Spleen (tissue), 11 donors: ENCODE results near the gene MACROD2. TPM values are rescaled to one million over a fixed set of nuclear protein-coding genes. Genes with fewer than 3 reads are reported as not detected.

ENCODE experiments used
- DNase-seq: peaks from one replicate; pipeline ENCODE4 v3.0.0-alpha.2; 2020
- H3K27ac ChIP-seq, 8 donors: fragments of 200-600 bp; sonication (generic) in 7 of 8; 1 replicate in 4 of 8; 2 replicates in 4 of 8; pipeline versions ENCODE4 v1.5.0 to v1.8.0; 2016 to 2021; ENCODE audit warnings: inconsistent platforms in 4 of 8, mild to moderate bottlenecking in 4 of 8, moderate library complexity in 1 of 8
- H3K27me3 ChIP-seq, 7 donors: fragments of 200-600 bp; sonication (generic) in 6 of 7; replicated peaks in 1 of 7; 1 replicate in 4 of 7; 2 replicates in 3 of 7; pipeline versions ENCODE4 v1.5.0 to v1.8.0; 2016 to 2021; ENCODE audit warnings: inconsistent platforms in 3 of 7, mild to moderate bottlenecking in 1 of 7
- H3K36me3 ChIP-seq, 6 donors: fragments of 200-600 bp; sonication (generic) in 5 of 6; 1 replicate in 4 of 6; 2 replicates in 2 of 6; pipeline versions ENCODE4 v1.5.0 to v1.8.0; 2016 to 2021; ENCODE audit warnings: inconsistent platforms in 2 of 6
- H3K4me1 ChIP-seq, 6 donors: fragments of 200-600 bp; sonication (generic) in 5 of 6; 1 replicate in 3 of 6; 2 replicates in 3 of 6; pipeline versions ENCODE4 v1.5.0 to v1.8.0; 2016 to 2021; ENCODE audit warnings: inconsistent platforms in 3 of 6
- H3K4me3 ChIP-seq, 8 donors: fragments of 200-600 bp; sonication (generic) in 7 of 8; 1 replicate in 4 of 8; 2 replicates in 4 of 8; pipeline versions ENCODE4 v1.5.0 to v1.8.0; 2016 to 2021; ENCODE audit warnings: inconsistent platforms in 4 of 8, mild to moderate bottlenecking in 4 of 8, moderate library complexity in 2 of 8
- H3K9me3 ChIP-seq, 8 donors: fragments of 200-600 bp; sonication (generic) in 7 of 8; 1 replicate in 4 of 8; 2 replicates in 4 of 8; pipeline versions ENCODE4 v1.5.0 to v1.8.0; 2016 to 2021; ENCODE audit warnings: inconsistent platforms in 4 of 8
- POLR2A ChIP-seq, 3 donors: fragments of 450-650 bp; IDR thresholded peaks; one replicate each; pipeline ENCODE4 v1.5.1; 2017; ENCODE audit warnings: antibody characterized with exemption in 3 of 3, mild to moderate bottlenecking in 1 of 3
- POLR2AphosphoS5 ChIP-seq, 3 donors: sonication (generic); formaldehyde crosslinking; IDR thresholded peaks; one replicate each; pipeline ENCODE4 v1.5.1; 2017; ENCODE audit warnings: antibody characterized with exemption in 3 of 3
- WGBS, 5 donors: extraction: QIAGEN DNeasy Blood & Tissue Kit in 3 of 5; methylation state at CpG; one replicate each; pipeline versions ENCODE4 v1.1.5 to v1.1.7; 2013 to 2018; 5-methylcytosine and 5-hydroxymethylcytosine counted together
- intact Hi-C: fragments of 100-400 bp; cut with DNase I; formaldehyde crosslinking; loops from one replicate; pipeline ENCODE4 v1.15.0; 2023; ENCODE audit warnings: low total_unique reads
- polyA plus RNA-seq, 3 donors: library from polyadenylated mRNA; stranded (reverse); fragments of 200-250 nt; gene quantifications; one replicate each; pipeline ENCODE4 v1.2.1, GENCODE V29; 2013
- total RNA-seq, 7 donors: library from RNA; depleted of rRNA in 3 of 7; stranded (reverse); fragments of >200 nt in 3 of 7; fragmentation: NEBNext Ultra II Directional in 4 of 7; extraction: Animal tissue kit (Norgen Biotek cat#: 25700) in 4 of 7; gene quantifications; one replicate each; pipeline versions ENCODE4 v1.1.0 to v1.2.1, GENCODE V29; 2016 to 2021
- TF ChIP-seq, protein P1 (sequence below), 11 experiments: fragments of 200-600 bp in 7 of 11; fragments of 450-650 bp in 4 of 11; sonication (generic) in 4 of 11; IDR thresholded peaks in 8 of 11; conservative IDR thresholded peaks in 3 of 11; 1 replicate in 7 of 11; 2 replicates in 4 of 11; pipeline versions ENCODE4 v1.4.0 to v1.8.0; 2016 to 2021; ENCODE audit warnings: antibody characterized with exemption in 11 of 11, inconsistent platforms in 4 of 11, mild to moderate bottlenecking in 1 of 11
- donor health status: healthy with polysubstance abuse.
- donor health status: DM: no; HTN: no; CAD: no; lungs with moderate emphysema.
- donor health status: DM: no; HTN: no; CAD: no.
- donor health status: Bipolar disorder and iron deficiency.
- donor health status: healthy.
- donor health status: DM: no; HTN: no; CAD: no.
- donor health status: DM: yes; HTN: yes; CAD: no.

The MACROD2 gene
- total and polyA plus RNA-seq, 10 donors: 1.5 to 4.7 (median 3.4) TPM

- Histone ChIP-seq H3K36me3 (no peaks in the 10 kb centered on the region), H3K27ac (no peak overlapping the region), H3K9me3 (no peaks in the 10 kb centered on the region), H3K4me3 (no peak overlapping the region), H3K4me1 (no peaks in the 10 kb centered on the region), H3K27me3 (no peaks in the 10 kb centered on the region)
- 33 to 76% (median 70%) methylated on average over 1 of the region's 1 CpG for WGBS, 5 donors
- intact Hi-C loops: no loop called here
- DNase-seq: no peak
- no peak for TF ChIP-seq POLR2AphosphoS5 (IDR thresholded peaks at IDR 0.05)
- TF ChIP-seq, protein P1, sequence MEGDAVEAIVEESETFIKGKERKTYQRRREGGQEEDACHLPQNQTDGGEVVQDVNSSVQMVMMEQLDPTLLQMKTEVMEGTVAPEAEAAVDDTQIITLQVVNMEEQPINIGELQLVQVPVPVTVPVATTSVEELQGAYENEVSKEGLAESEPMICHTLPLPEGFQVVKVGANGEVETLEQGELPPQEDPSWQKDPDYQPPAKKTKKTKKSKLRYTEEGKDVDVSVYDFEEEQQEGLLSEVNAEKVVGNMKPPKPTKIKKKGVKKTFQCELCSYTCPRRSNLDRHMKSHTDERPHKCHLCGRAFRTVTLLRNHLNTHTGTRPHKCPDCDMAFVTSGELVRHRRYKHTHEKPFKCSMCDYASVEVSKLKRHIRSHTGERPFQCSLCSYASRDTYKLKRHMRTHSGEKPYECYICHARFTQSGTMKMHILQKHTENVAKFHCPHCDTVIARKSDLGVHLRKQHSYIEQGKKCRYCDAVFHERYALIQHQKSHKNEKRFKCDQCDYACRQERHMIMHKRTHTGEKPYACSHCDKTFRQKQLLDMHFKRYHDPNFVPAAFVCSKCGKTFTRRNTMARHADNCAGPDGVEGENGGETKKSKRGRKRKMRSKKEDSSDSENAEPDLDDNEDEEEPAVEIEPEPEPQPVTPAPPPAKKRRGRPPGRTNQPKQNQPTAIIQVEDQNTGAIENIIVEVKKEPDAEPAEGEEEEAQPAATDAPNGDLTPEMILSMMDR (IDR thresholded peaks at IDR 0.05 in 8 of 11, conservative IDR thresholded peaks at IDR 0.05 in 3 of 11): no peak
- TF ChIP-seq POLR2A (IDR thresholded peaks at IDR 0.05): no peak
Measured at GRCh38 chr20:14612391-14612790, 617.1 kb downstream of the MACROD2 start.

DNA sequence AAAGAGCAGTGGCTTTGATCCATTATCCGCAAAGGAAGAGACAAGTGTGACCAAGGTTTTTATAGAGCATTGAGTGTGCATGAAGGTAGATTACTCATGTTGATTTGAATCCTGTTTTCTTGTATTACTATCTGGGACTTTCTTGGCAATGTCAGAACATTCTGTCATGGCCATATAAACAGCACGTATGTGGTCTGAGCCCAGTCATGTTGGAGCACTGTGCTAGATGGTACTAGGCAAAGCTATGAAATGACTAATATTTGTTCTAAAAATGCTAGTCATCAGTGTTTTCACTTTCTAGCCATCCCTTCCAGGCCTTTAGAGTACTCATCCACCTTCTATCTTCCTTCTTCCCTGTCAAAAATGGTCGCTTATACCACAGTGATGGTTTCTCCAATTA lies 620.7 kb downstream of the MACROD2 start:
- no peak for DNase-seq
- intact Hi-C loops: no loop called here

GRCh38 chr20:14617123-14617522 lies 621.8 kb downstream of the MACROD2 start:
- H3K4me1 ChIP-seq: no peaks in the 10 kb centered on the region
- H3K9me3 ChIP-seq: peaks cover 0 to 9% (median 0%) of the 10 kb centered on the region in 8 donors
- WGBS, 5 donors: 76 to 89% (median 78%) methylated on average over 2 of the region's 2 CpGs
- intact Hi-C loops: no loop called here
- H3K36me3 ChIP-seq: no peaks in the 10 kb centered on the region
- DNase-seq: no peak
- no peak overlapping the region for H3K27ac ChIP-seq
- no peaks in the 10 kb centered on the region for H3K27me3 ChIP-seq
- no peak overlapping the region for H3K4me3 ChIP-seq
- TF ChIP-seq, protein P1 (IDR thresholded peaks at IDR 0.05 in 8 of 11, conservative IDR thresholded peaks at IDR 0.05 in 3 of 11): no peak
- no peak for TF ChIP-seq POLR2AphosphoS5 (IDR thresholded peaks at IDR 0.05)
- TF ChIP-seq POLR2A (IDR thresholded peaks at IDR 0.05): no peak

More for the DNA sequence above, 620.7 kb downstream of the MACROD2 start:
- no peak overlapping the region for H3K4me3 ChIP-seq
- 80 to 96% (median 85%) methylated on average over 3 of the region's 3 CpGs for WGBS, 5 donors
- H3K36me3 ChIP-seq: no peaks in the 10 kb centered on the region
- no peak overlapping the region for H3K27ac ChIP-seq
- H3K27me3 ChIP-seq: no peaks in the 10 kb centered on the region
- H3K4me1 ChIP-seq: no peaks in the 10 kb centered on the region
- peaks cover 0 to 9% (median 0%) of the 10 kb centered on the region in 8 donors for H3K9me3 ChIP-seq
- TF ChIP-seq, protein P1 (IDR thresholded peaks at IDR 0.05 in 8 of 11, conservative IDR thresholded peaks at IDR 0.05 in 3 of 11): no peak
- TF ChIP-seq POLR2AphosphoS5 (IDR thresholded peaks at IDR 0.05) (no peak), POLR2A (IDR thresholded peaks at IDR 0.05) (no peak)

DNA sequence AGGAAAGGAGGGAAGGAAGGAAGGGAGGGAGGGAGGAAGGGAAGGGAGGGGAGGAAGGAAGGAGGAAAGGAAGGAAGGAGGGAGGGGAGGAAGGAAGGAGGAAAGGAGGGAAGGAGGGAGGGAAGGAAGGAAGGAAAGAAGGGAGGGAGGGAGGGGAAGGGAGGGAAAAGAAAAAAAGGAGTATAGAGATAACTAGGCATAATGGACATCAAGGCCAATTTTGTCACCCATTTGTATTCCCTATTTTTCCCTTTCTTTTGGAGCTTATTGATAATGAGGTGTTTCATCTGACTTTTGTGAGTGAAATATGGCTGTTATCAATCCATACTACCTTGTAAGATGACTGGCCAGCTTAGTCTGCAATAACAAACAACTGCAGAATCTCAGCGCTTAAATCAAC lies 624.1 kb downstream of the MACROD2 start:
- TF ChIP-seq, protein P1 (IDR thresholded peaks at IDR 0.05 in 8 of 11, conservative IDR thresholded peaks at IDR 0.05 in 3 of 11): no peak
- TF ChIP-seq POLR2A (IDR thresholded peaks at IDR 0.05) (no peak), POLR2AphosphoS5 (IDR thresholded peaks at IDR 0.05) (no peak)
- intact Hi-C loops: no loop called here
- Histone ChIP-seq H3K27ac (no peak overlapping the region), H3K36me3 (no peaks in the 10 kb centered on the region), H3K9me3 (peaks cover 0 to 9% (median 0%) of the 10 kb centered on the region in 8 donors), H3K4me1 (no peaks in the 10 kb centered on the region), H3K27me3 (no peaks in the 10 kb centered on the region), H3K4me3 (no peak overlapping the region)
- no peak for DNase-seq
- 94 to 100% (median 95%) methylated on average over 1 of the region's 1 CpG for WGBS, 5 donors
